C4-2B (cell line): Measurements from ENCODE around the gene LASP1.

Source experiments
- ZFX ChIP-seq: fragments of 450-650 bp; IDR thresholded peaks from 2 replicates; pipeline ENCODE4 v1.6.1; 2017
- TF ChIP-seq, protein P1 (sequence below): fragments of 450-650 bp; conservative IDR thresholded peaks from 2 replicates; pipeline ENCODE4 v1.5.1; 2017; ENCODE audit warnings: mild to moderate bottlenecking

DNA sequence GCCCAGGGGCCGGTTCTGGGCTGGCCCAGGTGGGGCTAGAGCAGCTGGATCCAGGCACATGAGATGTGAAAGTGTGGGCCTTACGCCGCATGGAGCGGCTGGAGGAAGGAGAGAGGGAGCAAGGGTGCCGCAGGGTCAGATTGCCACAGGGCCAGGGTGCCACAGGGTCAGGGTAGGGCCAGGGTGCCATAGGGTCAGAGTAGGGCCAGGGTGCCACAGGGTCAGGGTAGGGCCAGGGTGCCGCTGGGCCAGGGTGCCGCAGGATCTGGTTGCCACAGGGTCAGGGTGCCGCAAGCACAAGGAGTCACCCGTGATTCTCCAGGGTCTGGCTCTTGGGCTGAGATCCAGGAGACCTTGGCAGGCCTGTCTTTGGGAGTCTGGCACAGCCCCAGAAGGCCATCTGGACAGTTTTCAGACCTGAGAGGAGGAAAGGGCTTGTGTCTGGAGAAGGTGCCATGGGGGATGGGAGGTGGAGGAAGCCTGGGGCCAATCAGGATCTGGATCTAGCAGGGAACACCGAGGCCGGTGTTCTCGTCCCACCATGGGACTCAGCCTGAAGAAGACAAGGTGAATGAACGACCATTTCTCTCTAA, 42.5 kb downstream of the LASP1 start:
- TF ChIP-seq, protein P1, sequence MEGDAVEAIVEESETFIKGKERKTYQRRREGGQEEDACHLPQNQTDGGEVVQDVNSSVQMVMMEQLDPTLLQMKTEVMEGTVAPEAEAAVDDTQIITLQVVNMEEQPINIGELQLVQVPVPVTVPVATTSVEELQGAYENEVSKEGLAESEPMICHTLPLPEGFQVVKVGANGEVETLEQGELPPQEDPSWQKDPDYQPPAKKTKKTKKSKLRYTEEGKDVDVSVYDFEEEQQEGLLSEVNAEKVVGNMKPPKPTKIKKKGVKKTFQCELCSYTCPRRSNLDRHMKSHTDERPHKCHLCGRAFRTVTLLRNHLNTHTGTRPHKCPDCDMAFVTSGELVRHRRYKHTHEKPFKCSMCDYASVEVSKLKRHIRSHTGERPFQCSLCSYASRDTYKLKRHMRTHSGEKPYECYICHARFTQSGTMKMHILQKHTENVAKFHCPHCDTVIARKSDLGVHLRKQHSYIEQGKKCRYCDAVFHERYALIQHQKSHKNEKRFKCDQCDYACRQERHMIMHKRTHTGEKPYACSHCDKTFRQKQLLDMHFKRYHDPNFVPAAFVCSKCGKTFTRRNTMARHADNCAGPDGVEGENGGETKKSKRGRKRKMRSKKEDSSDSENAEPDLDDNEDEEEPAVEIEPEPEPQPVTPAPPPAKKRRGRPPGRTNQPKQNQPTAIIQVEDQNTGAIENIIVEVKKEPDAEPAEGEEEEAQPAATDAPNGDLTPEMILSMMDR = no peak
- no peak for TF ChIP-seq ZFX
